ENCODE measurements around the gene RPTOR. TPM values are rescaled to one million over a fixed set of nuclear protein-coding genes. Genes with fewer than 3 reads are reported as not detected.

Gene RPTOR
- total and polyA plus RNA-seq, 4 experiments from 2014 or later = 2.4 to 51.8 (median 29.6) TPM

GRCh38 chr17:80682372-80682771 is 137.7 kb downstream of the RPTOR start:
- Histone ChIP-seq H3K27me3 (ENCODE audit: insufficient read depth, low read length) (no peaks in the 10 kb centered on the region), H3K36me3 (ENCODE audit: insufficient read depth, low read length) (no peaks in the 10 kb centered on the region), H3K4me3 (ENCODE audit: low read length in 2 of 2) (no peak overlapping the region), H3K9me3 (ENCODE audit: control insufficient read depth in 1 of 2, low read length in 2 of 2) (no peaks in the 10 kb centered on the region), H3K27ac (ENCODE audit: low read depth, low read length) (no peak overlapping the region), H3K4me1 (ENCODE audit: insufficient read depth, low read length) (peaks cover 13% of the 10 kb centered on the region)
- H3K4me3 Mint-ChIP-seq = no peak overlapping the region
- H3K27me3 Mint-ChIP-seq = no peaks in the 10 kb centered on the region
- ChIA-PET CTCF (ENCODE audit: partially characterized antibody) (interaction anchor here (0.9 kb wide), 1 partner anchor 109 kb away, joined by 3 read pairs; no protein-coding TSS in a partner anchor), POLR2A (ENCODE audit: partially characterized antibody) (no interaction called here)
- H3K36me3 Mint-ChIP-seq = peaks cover 0 to 10% of the 10 kb centered on the region in 2 donors
- no peaks in the 10 kb centered on the region for H3K9me3 Mint-ChIP-seq
- DNase-seq = no peak
- intact Hi-C loops (cut with micrococcal nuclease) = no loop called here
- H3K27ac Mint-ChIP-seq = peak overlapping the region in 4 of 7 donors; percentile 9 to 50 (median 35)
- H3K4me1 Mint-ChIP-seq = peaks cover 25 to 32% (median 27%) of the 10 kb centered on the region in 4 donors

- POLR2A ChIA-PET (ENCODE audit: partially characterized antibody) = interaction anchor here (1.1 kb wide), 1 partner anchor 56 kb away, joined by 3 read pairs; no protein-coding TSS in a partner anchor
- H3K4me1 ChIP-seq (ENCODE audit: insufficient read depth, low read length) = peaks cover 9% of the 10 kb centered on the region
Measured at GRCh38 chr17:80683625-80684104, 139.0 kb downstream of the RPTOR start.

GRCh38 chr17:80687839-80688238 is 143.2 kb downstream of the RPTOR start:
- H3K4me1 Mint-ChIP-seq = peaks cover 12 to 20% (median 17%) of the 10 kb centered on the region in 4 donors
- Histone ChIP-seq H3K27me3 (ENCODE audit: insufficient read depth, low read length) (no peaks in the 10 kb centered on the region), H3K4me1 (ENCODE audit: insufficient read depth, low read length) (no peaks in the 10 kb centered on the region), H3K9me3 (ENCODE audit: control insufficient read depth in 1 of 2, low read length in 2 of 2) (no peaks in the 10 kb centered on the region), H3K4me3 (ENCODE audit: low read length in 2 of 2) (no peak overlapping the region), H3K36me3 (ENCODE audit: insufficient read depth, low read length) (no peaks in the 10 kb centered on the region), H3K27ac (ENCODE audit: low read depth, low read length) (no peak overlapping the region)
- peaks cover 6 to 12% of the 10 kb centered on the region in 2 donors for H3K36me3 Mint-ChIP-seq
- intact Hi-C loops (cut with micrococcal nuclease) = no loop called here
- no peaks in the 10 kb centered on the region for H3K9me3 Mint-ChIP-seq
- H3K4me3 Mint-ChIP-seq = no peak overlapping the region
- CTCF ChIA-PET (ENCODE audit: partially characterized antibody) = no interaction called here
- POLR2A ChIA-PET (ENCODE audit: partially characterized antibody) = no interaction called here
- H3K27me3 Mint-ChIP-seq = no peaks in the 10 kb centered on the region
- no peak for DNase-seq
- H3K27ac Mint-ChIP-seq = no peak overlapping the region

More at GRCh38 chr17:80683625-80684104, 139.0 kb downstream of the RPTOR start:
- H3K9me3 ChIP-seq (ENCODE audit: control insufficient read depth in 1 of 2, low read length in 2 of 2) = no peaks in the 10 kb centered on the region
- no peaks in the 10 kb centered on the region for H3K9me3 Mint-ChIP-seq
- CTCF ChIA-PET (ENCODE audit: partially characterized antibody) = no interaction called here
- intact Hi-C loops (cut with micrococcal nuclease) = no loop called here
- H3K4me1 Mint-ChIP-seq = peaks cover 15 to 25% (median 18%) of the 10 kb centered on the region in 4 donors
- H3K27ac Mint-ChIP-seq = peak overlapping the region in 3 of 7 donors; percentile 24 to 69 (median 56)
- no peaks in the 10 kb centered on the region for H3K27me3 ChIP-seq (ENCODE audit: insufficient read depth, low read length)
- no peak overlapping the region for H3K4me3 Mint-ChIP-seq
- no peak overlapping the region for H3K4me3 ChIP-seq (ENCODE audit: low read length in 2 of 2)
- no peaks in the 10 kb centered on the region for H3K27me3 Mint-ChIP-seq
- DNase-seq = no peak
- H3K36me3 ChIP-seq (ENCODE audit: insufficient read depth, low read length) = no peaks in the 10 kb centered on the region
- H3K27ac ChIP-seq (ENCODE audit: low read depth, low read length) = no peak overlapping the region
- peaks cover 0 to 10% of the 10 kb centered on the region in 2 donors for H3K36me3 Mint-ChIP-seq

- no peak overlapping the region for H3K4me3 ChIP-seq (ENCODE audit: low read length in 2 of 2)
- no peaks in the 10 kb centered on the region for H3K9me3 ChIP-seq (ENCODE audit: control insufficient read depth in 1 of 2, low read length in 2 of 2)
- Mint-ChIP-seq H3K4me1 (peaks cover 12 to 19% (median 15%) of the 10 kb centered on the region in 4 donors), H3K27ac (no peak overlapping the region), H3K36me3 (peaks cover 6 to 7% of the 10 kb centered on the region in 2 donors), H3K27me3 (no peaks in the 10 kb centered on the region), H3K9me3 (no peaks in the 10 kb centered on the region), H3K4me3 (no peak overlapping the region)
- H3K4me1 ChIP-seq (ENCODE audit: insufficient read depth, low read length) = no peaks in the 10 kb centered on the region
- ChIA-PET POLR2A (ENCODE audit: partially characterized antibody) (no interaction called here), CTCF (ENCODE audit: partially characterized antibody) (no interaction called here)
- H3K36me3 ChIP-seq (ENCODE audit: insufficient read depth, low read length) = no peaks in the 10 kb centered on the region
- H3K27ac ChIP-seq (ENCODE audit: low read depth, low read length) = no peak overlapping the region
- intact Hi-C loops (cut with micrococcal nuclease) = no loop called here
- no peak for DNase-seq
- H3K27me3 ChIP-seq (ENCODE audit: insufficient read depth, low read length) = no peaks in the 10 kb centered on the region
Measured at GRCh38 chr17:80689129-80689619, 144.5 kb downstream of the RPTOR start.

- intact Hi-C loops (cut with micrococcal nuclease) = no loop called here
- Mint-ChIP-seq H3K36me3 (peaks cover 6 to 7% of the 10 kb centered on the region in 2 donors), H3K4me3 (no peak overlapping the region), H3K9me3 (no peaks in the 10 kb centered on the region), H3K27me3 (no peaks in the 10 kb centered on the region), H3K27ac (no peak overlapping the region), H3K4me1 (peaks cover 12 to 33% (median 19%) of the 10 kb centered on the region in 4 donors)
- ChIA-PET CTCF (ENCODE audit: partially characterized antibody) (no interaction called here), POLR2A (ENCODE audit: partially characterized antibody) (no interaction called here)
- H3K4me1 ChIP-seq (ENCODE audit: insufficient read depth, low read length) = no peaks in the 10 kb centered on the region
- DNase-seq = no peak
- no peaks in the 10 kb centered on the region for H3K27me3 ChIP-seq (ENCODE audit: insufficient read depth, low read length)
- no peak overlapping the region for H3K27ac ChIP-seq (ENCODE audit: low read depth, low read length)
- H3K4me3 ChIP-seq (ENCODE audit: low read length in 2 of 2) = no peak overlapping the region
- no peaks in the 10 kb centered on the region for H3K9me3 ChIP-seq (ENCODE audit: control insufficient read depth in 1 of 2, low read length in 2 of 2)
- no peaks in the 10 kb centered on the region for H3K36me3 ChIP-seq (ENCODE audit: insufficient read depth, low read length)
Measured at GRCh38 chr17:80691784-80692183, 147.1 kb downstream of the RPTOR start.

GRCh38 chr17:80692931-80693467 is 148.4 kb downstream of the RPTOR start:
- no peak for DNase-seq
- Histone ChIP-seq H3K4me3 (ENCODE audit: low read length in 2 of 2) (no peak overlapping the region), H3K9me3 (ENCODE audit: control insufficient read depth in 1 of 2, low read length in 2 of 2) (no peaks in the 10 kb centered on the region), H3K27me3 (ENCODE audit: insufficient read depth, low read length) (no peaks in the 10 kb centered on the region), H3K4me1 (ENCODE audit: insufficient read depth, low read length) (no peaks in the 10 kb centered on the region), H3K27ac (ENCODE audit: low read depth, low read length) (no peak overlapping the region), H3K36me3 (ENCODE audit: insufficient read depth, low read length) (no peaks in the 10 kb centered on the region)
- CTCF ChIA-PET (ENCODE audit: partially characterized antibody) = no interaction called here
- no peaks in the 10 kb centered on the region for H3K27me3 Mint-ChIP-seq
- no peak overlapping the region for H3K4me3 Mint-ChIP-seq
- intact Hi-C loops (cut with micrococcal nuclease) = no loop called here
- H3K9me3 Mint-ChIP-seq = no peaks in the 10 kb centered on the region
- H3K4me1 Mint-ChIP-seq = peaks cover 15 to 28% (median 21%) of the 10 kb centered on the region in 4 donors
- peak overlapping the region in 2 of 7 donors; percentile 37 to 43 for H3K27ac Mint-ChIP-seq
- peaks cover 4 to 6% of the 10 kb centered on the region in 2 donors for H3K36me3 Mint-ChIP-seq
- POLR2A ChIA-PET (ENCODE audit: partially characterized antibody) = no interaction called here

GRCh38 chr17:80693511-80693910 is 148.9 kb downstream of the RPTOR start:
- H3K27ac Mint-ChIP-seq = no peak overlapping the region
- H3K4me3 Mint-ChIP-seq = no peak overlapping the region
- H3K36me3 Mint-ChIP-seq = peaks cover 4 to 6% of the 10 kb centered on the region in 2 donors
- Histone ChIP-seq H3K27ac (ENCODE audit: low read depth, low read length) (no peak overlapping the region), H3K4me3 (ENCODE audit: low read length in 2 of 2) (no peak overlapping the region), H3K9me3 (ENCODE audit: control insufficient read depth in 1 of 2, low read length in 2 of 2) (no peaks in the 10 kb centered on the region), H3K27me3 (ENCODE audit: insufficient read depth, low read length) (no peaks in the 10 kb centered on the region), H3K36me3 (ENCODE audit: insufficient read depth, low read length) (no peaks in the 10 kb centered on the region), H3K4me1 (ENCODE audit: insufficient read depth, low read length) (no peaks in the 10 kb centered on the region)
- CTCF ChIA-PET (ENCODE audit: partially characterized antibody) = interaction anchor here (1.5 kb wide), 1 partner anchor 9 kb away, joined by 3 read pairs; no protein-coding TSS in a partner anchor
- intact Hi-C loops (cut with micrococcal nuclease) = no loop called here
- H3K4me1 Mint-ChIP-seq = peaks cover 15 to 26% (median 20%) of the 10 kb centered on the region in 4 donors
- no peaks in the 10 kb centered on the region for H3K27me3 Mint-ChIP-seq
- no peaks in the 10 kb centered on the region for H3K9me3 Mint-ChIP-seq
- POLR2A ChIA-PET (ENCODE audit: partially characterized antibody) = no interaction called here
- DNase-seq = no peak

Data from CD4-positive, alpha-beta memory T cell (primary cell).